ENCODE results near the gene HOXA11.

HOXA11 gene

DNA sequence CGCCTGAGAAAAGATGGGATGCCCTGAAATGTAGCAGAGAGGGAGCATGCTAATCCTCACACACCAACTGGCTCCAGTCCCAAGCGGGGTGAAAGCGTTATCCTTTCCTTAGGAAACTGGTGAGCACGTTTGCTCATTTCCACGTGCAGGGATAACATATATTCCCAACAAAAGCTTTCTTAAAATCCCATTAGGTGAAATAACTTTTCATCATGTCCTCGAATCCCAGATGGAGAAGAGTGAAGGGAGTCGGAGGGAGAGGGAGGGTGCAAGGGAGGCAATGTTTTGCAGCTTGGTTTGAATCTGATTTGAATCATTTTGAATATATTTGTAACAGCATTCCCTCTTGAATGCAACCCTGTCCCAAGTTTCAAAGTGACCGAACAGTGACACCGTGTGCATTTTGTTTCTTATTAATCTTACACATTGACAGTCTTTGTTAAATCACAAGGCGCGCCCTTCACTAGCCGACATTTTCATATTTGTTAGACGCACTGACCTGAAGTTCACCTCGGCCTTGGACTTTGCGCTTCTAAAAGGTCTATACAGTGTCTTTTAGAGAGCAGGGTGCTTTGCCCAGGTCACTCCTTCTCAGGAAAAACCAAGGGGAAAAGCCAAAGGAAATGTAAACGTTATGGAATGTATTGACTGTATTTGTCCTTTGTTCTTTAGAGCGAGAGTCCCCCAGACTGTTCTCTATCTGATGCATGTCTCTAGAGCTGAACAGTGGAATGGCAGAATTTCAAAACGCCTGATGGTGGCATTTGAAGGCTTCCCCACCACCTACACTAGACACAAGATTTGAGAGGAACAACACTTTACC is 51.4 kb downstream of the HOXA11 start:
- DNase-seq (no peak), ATAC-seq (no peak)

DNA sequence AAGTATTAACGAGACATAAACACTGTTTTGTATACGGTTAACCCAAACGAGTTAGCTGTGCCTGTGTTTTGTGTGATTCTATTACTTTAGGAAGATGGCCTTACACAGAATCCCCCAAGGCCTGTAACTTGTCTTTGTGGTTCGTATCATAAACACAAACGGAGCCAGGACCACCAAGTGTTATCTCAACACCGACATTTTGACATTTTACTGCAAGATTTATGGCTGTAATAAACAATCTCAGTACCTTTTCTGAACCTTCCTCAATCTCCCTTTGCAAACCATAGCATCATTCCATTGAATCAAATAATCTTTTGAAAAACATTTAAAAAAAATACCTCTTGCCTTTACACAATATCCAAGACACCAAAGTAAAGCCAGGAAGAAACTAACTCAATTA is 52.1 kb downstream of the HOXA11 start:
- ATAC-seq (no peak), DNase-seq (no peak)

DNA sequence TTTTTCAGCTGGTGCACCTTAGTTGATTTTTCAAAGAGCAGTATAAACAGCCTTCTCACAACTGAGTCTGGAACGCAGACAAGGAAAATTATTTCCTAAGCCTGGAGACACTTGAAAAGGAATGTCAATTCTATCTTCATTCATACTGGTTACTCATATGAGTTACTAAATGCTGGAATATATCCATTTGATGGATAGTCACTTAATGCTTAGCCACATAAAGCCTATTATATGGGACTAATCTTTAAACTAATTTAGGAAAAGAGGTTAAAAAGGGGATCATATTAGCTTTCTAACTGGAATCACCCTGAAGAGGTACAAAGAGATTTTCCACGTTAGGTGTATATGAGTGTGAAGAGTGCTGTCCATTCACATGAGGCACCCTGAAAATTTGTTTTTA is 52.8 kb downstream of the HOXA11 start:
- DNase-seq: no peak
- no peak for ATAC-seq

- DNase-seq (no peak), ATAC-seq (no peak)
Observed at GRCh38 chr7:27131390-27131819, 53.6 kb downstream of the HOXA11 start.
